ENCODE results near the gene ZMYND8.

Gene ZMYND8

DNA sequence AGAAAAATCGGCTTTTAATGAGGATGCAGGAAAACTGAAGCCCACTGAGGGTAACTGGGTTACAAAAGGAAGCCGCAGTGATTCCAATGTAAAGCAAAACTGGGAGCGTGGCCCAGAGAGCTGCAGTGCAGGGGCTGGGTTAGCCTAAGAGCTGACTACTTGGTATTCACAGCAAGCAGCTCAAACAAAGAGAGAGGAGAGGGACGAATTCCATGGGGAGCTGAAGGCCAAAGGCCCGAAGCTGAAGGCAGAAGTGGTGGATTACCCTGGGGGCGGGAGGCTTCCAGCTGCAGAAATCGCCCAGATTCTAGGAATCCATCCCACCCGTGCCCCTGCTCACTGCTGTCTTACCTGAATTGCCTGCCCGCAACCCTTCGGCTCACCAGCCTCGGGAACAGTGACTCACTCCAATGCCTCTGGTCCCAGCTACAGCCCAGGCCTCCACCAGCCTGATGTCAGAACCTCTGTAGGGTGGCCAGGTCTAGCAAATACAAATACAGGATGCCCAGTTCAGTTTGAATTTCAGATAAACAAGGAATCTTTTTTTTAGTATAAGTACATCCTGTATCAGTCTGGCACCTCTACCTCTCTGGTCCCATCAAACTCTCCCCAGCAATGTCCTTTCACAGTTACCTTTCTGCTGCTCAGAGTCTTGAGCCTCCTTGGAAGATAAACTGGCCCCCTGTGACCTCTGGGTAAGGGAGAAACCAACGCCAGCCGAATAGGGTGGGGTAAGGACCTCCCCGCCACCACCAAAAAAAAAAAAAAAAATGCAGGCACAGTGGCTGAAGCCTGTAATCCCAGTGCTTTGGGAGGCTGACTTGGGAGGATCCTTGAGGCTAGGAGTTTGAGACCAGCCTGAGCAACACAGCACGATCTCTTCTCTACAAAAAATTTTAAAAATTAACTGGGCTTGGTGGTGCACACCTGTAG, 14.6 kb upstream of the ZMYND8 start:
- TF ChIP-seq, protein P1, sequence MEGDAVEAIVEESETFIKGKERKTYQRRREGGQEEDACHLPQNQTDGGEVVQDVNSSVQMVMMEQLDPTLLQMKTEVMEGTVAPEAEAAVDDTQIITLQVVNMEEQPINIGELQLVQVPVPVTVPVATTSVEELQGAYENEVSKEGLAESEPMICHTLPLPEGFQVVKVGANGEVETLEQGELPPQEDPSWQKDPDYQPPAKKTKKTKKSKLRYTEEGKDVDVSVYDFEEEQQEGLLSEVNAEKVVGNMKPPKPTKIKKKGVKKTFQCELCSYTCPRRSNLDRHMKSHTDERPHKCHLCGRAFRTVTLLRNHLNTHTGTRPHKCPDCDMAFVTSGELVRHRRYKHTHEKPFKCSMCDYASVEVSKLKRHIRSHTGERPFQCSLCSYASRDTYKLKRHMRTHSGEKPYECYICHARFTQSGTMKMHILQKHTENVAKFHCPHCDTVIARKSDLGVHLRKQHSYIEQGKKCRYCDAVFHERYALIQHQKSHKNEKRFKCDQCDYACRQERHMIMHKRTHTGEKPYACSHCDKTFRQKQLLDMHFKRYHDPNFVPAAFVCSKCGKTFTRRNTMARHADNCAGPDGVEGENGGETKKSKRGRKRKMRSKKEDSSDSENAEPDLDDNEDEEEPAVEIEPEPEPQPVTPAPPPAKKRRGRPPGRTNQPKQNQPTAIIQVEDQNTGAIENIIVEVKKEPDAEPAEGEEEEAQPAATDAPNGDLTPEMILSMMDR (IDR thresholded peaks at IDR 0.05), result no peak

DNA sequence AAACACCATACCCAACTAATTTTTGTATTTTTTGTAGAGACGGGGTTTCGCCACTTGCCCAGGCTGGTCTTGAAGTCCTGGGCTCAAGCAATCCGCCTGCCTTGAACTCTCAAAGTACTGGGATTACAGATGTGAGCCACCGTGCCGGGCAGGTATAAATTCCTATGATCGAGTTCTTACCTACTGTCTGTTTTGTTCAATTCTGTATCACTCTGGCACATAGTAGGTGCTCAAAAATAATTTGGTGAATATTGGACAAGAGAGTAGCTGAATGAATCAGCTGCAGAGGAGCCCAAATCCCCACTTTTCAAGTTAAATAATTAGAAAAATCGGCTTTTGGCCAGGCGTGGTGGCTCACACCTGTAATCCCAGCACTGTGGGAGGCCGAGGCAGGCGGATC, 13.7 kb upstream of the ZMYND8 start:
- TF ChIP-seq, protein P1 (IDR thresholded peaks at IDR 0.05), result no peak

DNA sequence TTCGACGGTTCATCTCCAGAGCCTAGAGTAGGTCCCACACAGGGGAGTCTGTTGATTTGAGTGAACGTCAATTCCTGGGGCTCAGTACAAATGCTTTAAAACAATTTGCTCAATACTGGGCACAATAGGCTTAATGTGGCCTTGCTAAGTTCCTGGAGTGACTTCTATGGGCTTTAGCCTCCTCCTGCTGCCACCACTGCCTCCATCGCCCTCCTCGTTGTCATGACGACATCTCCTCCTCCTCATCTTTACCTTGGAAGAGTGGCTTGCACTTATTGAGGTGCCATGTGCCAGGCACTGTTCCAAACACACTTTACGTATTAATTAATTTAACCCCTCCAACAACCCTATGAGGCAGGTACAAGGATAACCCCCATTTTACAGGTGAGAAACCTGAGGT, 11.8 kb upstream of the ZMYND8 start:
- TF ChIP-seq, protein P1 (IDR thresholded peaks at IDR 0.05), result no peak

DNA sequence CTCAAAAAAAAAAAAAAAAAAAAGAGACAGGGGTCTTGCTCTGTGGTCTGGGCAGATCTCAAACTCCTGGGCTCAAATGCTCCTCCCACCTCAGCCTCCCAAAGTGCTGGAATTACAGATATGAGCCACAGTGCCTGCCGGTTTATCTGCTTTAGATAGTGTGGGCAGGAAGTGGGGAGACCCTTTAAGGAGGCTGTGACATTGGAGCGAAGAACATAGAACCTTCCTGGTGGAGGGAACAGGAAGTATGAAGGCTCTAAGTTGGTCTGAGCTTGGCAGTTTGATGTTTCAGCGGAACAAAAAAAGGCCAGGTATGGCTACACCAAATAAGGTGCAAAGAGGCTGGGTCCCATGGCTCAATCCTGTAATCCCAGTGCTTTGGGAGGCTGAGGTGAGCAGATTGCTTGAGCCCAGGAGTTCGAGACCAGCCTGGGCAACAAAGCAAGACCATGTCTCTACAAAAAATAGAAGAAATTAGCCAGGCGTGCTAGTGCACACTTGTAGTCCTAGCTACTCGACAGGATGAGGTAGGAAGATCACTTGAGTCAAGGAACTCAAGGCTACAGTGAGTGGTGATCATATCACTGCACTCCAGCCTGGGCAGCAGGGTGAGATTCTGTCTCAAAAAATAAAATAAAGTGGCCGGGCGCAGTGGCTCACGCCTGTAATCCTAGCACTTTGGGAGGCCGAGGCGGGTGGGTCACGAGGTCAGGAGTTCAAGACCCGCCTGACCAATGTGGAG, 8.7 kb upstream of the ZMYND8 start:
- TF ChIP-seq, protein P1 (IDR thresholded peaks at IDR 0.05), result no peak

DNA sequence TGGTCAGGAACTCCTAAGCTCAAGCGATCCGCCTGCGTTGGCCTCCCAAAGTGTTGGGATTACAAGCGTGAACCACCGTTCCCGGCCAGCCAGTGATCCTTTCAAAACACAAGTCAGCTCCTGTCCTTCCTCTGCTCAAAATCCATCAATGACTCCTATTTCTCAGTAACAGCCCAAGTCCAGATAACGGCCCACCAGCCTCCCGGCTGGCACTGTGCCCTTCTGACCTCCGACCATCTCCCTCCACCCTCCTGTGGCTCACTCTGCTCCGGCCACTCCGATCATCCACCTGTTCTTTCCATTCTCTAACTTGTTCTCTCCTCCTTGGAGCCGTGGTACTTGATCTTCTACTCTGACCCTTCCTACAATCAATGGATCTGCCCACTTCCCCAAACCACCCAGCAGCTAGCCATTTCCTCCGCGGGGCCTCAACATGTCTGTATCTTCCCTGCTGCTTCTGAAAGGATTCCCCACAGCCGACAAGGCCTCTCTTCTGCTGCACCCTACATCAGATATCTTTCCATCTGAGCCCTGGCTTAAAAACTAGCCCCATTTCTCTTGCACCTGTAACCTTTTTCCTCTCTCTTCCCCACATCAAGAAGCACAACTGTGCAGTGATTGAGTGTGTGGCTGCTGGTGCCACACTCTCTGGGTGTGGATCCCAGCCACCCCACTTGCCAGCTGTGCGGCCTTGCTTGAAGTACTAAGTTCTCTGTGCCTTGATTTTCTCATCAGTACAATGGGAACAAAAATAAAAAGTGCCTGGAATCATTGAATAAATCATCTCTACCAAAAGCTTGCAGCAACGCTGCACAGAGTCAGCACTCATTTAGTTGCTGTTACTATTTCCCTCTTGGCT, 6.1 kb upstream of the ZMYND8 start:
- TF ChIP-seq, protein P1 (IDR thresholded peaks at IDR 0.05), result no peak

DNA sequence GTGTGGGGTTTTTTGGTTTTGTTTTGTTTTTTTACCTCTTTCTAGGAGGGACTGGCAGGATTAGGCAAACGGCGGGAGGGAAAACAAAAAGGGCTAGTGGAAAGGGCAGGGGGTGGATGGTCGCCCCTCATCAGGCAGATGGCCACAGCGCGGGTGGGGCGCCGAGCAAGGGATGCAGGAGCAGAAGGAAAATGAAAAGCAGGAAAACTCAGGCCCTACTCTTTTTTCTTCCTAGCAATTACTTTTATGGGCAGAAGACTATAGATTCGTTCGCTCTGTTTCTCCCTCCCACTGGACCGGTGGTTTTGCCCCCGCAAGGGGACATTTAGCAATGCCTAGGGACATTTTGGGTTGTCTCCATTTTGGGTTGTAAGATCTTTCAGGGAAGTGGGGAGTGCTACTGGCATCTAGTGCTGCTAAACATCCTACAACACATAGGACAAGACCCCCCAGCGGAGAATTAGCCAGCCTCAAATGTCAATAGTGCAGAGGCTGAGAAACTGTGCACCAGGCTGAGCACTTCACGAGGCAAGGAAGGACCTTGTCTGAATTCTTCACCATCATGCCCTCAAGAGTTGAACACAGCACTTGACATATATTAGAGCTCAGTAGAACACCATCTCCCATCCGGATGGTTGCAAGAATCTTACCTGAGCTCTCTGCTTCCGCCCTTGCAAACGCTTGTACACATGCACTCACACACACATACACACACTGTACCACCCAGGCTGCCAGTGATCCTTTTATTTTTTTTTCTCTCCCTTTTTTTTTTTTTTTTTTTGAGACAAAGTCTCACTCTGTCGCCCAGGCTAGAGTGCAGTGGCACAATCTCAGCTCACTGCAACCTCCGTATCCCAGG, 4.8 kb upstream of the ZMYND8 start:
- TF ChIP-seq, protein P1 (IDR thresholded peaks at IDR 0.05), result no peak
